ACC112 (cell line): ENCODE data around the gene NSMCE4A.

Experiments used
- H2AFZ ChIP-seq: fragments of 200-600 bp; sonication (generic); one replicate; pipeline ENCODE4 v1.6.0; 2017; ENCODE audit warnings: antibody characterized with exemption, low read length; ENCODE audit not compliant: unreplicated experiment
- H3K27ac ChIP-seq: fragments of 200-600 bp; sonication (generic); 2 replicates; pipeline ENCODE4 v1.5.1; 2014; ENCODE audit warnings: low read depth, mild to moderate bottlenecking, antibody characterized with exemption, low read length, moderate library complexity
- H3K27me3 ChIP-seq: fragments of 200-600 bp; sonication (generic); 2 replicates; pipeline ENCODE4 v1.6.1; 2014; ENCODE audit warnings: mild to moderate bottlenecking, antibody characterized with exemption, low read length, moderate library complexity, mixed read lengths; ENCODE audit not compliant: insufficient read depth
- H3K36me3 ChIP-seq: fragments of 200-600 bp; sonication (generic); 2 replicates; pipeline ENCODE4 v1.6.1; 2016; ENCODE audit warnings: mild to moderate bottlenecking, antibody characterized with exemption, low read length, moderate library complexity, mixed read lengths; ENCODE audit not compliant: insufficient read depth
- H3K4me1 ChIP-seq: fragments of 200-600 bp; sonication (generic); one replicate; pipeline ENCODE4 v1.6.1; 2016; ENCODE audit warnings: low read length, mixed read lengths; ENCODE audit not compliant: insufficient read depth, unreplicated experiment, control insufficient read depth
- H3K4me3 ChIP-seq: fragments of 200-600 bp; sonication (generic); 2 replicates; pipeline ENCODE4 v1.5.1; 2014; ENCODE audit warnings: mild to moderate bottlenecking, low read depth, low read length
- H3K79me2 ChIP-seq: fragments of 200-600 bp; sonication (generic); one replicate; pipeline ENCODE4 v1.6.0; 2016; ENCODE audit warnings: low read length; ENCODE audit not compliant: control insufficient read depth, unreplicated experiment, insufficient read depth

NSMCE4A gene

GRCh38 chr10:121965996-121966395 lies 9.0 kb downstream of the NSMCE4A start:
- no peaks in the 10 kb centered on the region for H3K79me2 ChIP-seq
- H3K27me3 ChIP-seq, result no peaks in the 10 kb centered on the region
- peaks cover 13% of the 10 kb centered on the region for H3K36me3 ChIP-seq
- no peak overlapping the region for H3K4me3 ChIP-seq
- H3K4me1 ChIP-seq, result no peaks in the 10 kb centered on the region
- H3K27ac ChIP-seq, result no peak overlapping the region
- H2AFZ ChIP-seq, result no peak overlapping the region

GRCh38 chr10:121961456-121961855 lies 13.6 kb downstream of the NSMCE4A start:
- peaks cover 10% of the 10 kb centered on the region for H3K36me3 ChIP-seq
- H3K27ac ChIP-seq, result no peak overlapping the region
- H3K4me3 ChIP-seq, result no peak overlapping the region
- H3K4me1 ChIP-seq, result peaks cover 6% of the 10 kb centered on the region
- no peaks in the 10 kb centered on the region for H3K79me2 ChIP-seq
- no peak overlapping the region for H2AFZ ChIP-seq
- no peaks in the 10 kb centered on the region for H3K27me3 ChIP-seq

- H3K4me3 ChIP-seq, result no peak overlapping the region
- peaks cover 11% of the 10 kb centered on the region for H3K4me1 ChIP-seq
- H2AFZ ChIP-seq, result no peak overlapping the region
- H3K79me2 ChIP-seq, result no peaks in the 10 kb centered on the region
- no peak overlapping the region for H3K27ac ChIP-seq
- H3K27me3 ChIP-seq, result no peaks in the 10 kb centered on the region
- H3K36me3 ChIP-seq, result no peaks in the 10 kb centered on the region
These were observed 15.3 kb downstream of the NSMCE4A start for GRCh38 chr10:121959671-121960070.

GRCh38 chr10:121956111-121957061 lies 18.6 kb downstream of the NSMCE4A start:
- Histone ChIP-seq H3K27ac (peak overlapping the region; percentile 38), H3K36me3 (no peaks in the 10 kb centered on the region), H3K27me3 (no peaks in the 10 kb centered on the region), H3K79me2 (no peaks in the 10 kb centered on the region), H2AFZ (no peak overlapping the region), H3K4me3 (no peak overlapping the region), H3K4me1 (peaks cover 11% of the 10 kb centered on the region)

GRCh38 chr10:121952226-121952625 lies 22.8 kb downstream of the NSMCE4A start:
- Histone ChIP-seq H2AFZ (no peak overlapping the region), H3K27ac (no peak overlapping the region), H3K4me1 (peaks cover 11% of the 10 kb centered on the region), H3K4me3 (no peak overlapping the region), H3K79me2 (no peaks in the 10 kb centered on the region), H3K36me3 (no peaks in the 10 kb centered on the region), H3K27me3 (no peaks in the 10 kb centered on the region)

- Histone ChIP-seq H3K27ac (no peak overlapping the region), H3K4me1 (no peaks in the 10 kb centered on the region), H3K79me2 (no peaks in the 10 kb centered on the region), H2AFZ (no peak overlapping the region), H3K27me3 (no peaks in the 10 kb centered on the region), H3K36me3 (no peaks in the 10 kb centered on the region), H3K4me3 (no peak overlapping the region)
These were observed 25.6 kb downstream of the NSMCE4A start for GRCh38 chr10:121949451-121949850.

GRCh38 chr10:121949049-121949448 lies 26.0 kb downstream of the NSMCE4A start:
- no peak overlapping the region for H2AFZ ChIP-seq
- H3K27me3 ChIP-seq, result no peaks in the 10 kb centered on the region
- H3K36me3 ChIP-seq, result no peaks in the 10 kb centered on the region
- H3K4me3 ChIP-seq, result no peak overlapping the region
- peaks cover 2% of the 10 kb centered on the region for H3K4me1 ChIP-seq
- no peaks in the 10 kb centered on the region for H3K79me2 ChIP-seq
- H3K27ac ChIP-seq, result no peak overlapping the region

- H2AFZ ChIP-seq, result no peak overlapping the region
- peaks cover 16% of the 10 kb centered on the region for H3K4me1 ChIP-seq
- H3K36me3 ChIP-seq, result no peaks in the 10 kb centered on the region
- H3K27me3 ChIP-seq, result no peaks in the 10 kb centered on the region
- no peak overlapping the region for H3K27ac ChIP-seq
- H3K4me3 ChIP-seq, result no peak overlapping the region
- no peaks in the 10 kb centered on the region for H3K79me2 ChIP-seq
These were observed 27.4 kb downstream of the NSMCE4A start for GRCh38 chr10:121947343-121948330.

GRCh38 chr10:121942749-121943416 lies 32.1 kb downstream of the NSMCE4A start:
- Histone ChIP-seq H3K36me3 (no peaks in the 10 kb centered on the region), H2AFZ (no peak overlapping the region), H3K27ac (peak overlapping the region; percentile 57)

GRCh38 chr10:121941532-121941931 lies 33.5 kb downstream of the NSMCE4A start:
- Histone ChIP-seq H3K4me3 (no peak overlapping the region), H3K36me3 (no peaks in the 10 kb centered on the region), H3K79me2 (no peaks in the 10 kb centered on the region), H2AFZ (no peak overlapping the region), H3K4me1 (peaks cover 26% of the 10 kb centered on the region), H3K27me3 (no peaks in the 10 kb centered on the region), H3K27ac (no peak overlapping the region)

More at GRCh38 chr10:121942749-121943416, 32.1 kb downstream of the NSMCE4A start:
- Histone ChIP-seq H3K27me3 (no peaks in the 10 kb centered on the region), H3K79me2 (no peaks in the 10 kb centered on the region), H3K4me1 (peaks cover 26% of the 10 kb centered on the region), H3K4me3 (no peak overlapping the region)
